RKO (cell line): ENCODE data around the gene ITSN2.

ENCODE experiments used
- DNase-seq: peaks from one replicate; pipeline ENCODE4 v3.0.0-alpha.2; 2016; ENCODE audit warnings: low spot score

Gene ITSN2

DNA sequence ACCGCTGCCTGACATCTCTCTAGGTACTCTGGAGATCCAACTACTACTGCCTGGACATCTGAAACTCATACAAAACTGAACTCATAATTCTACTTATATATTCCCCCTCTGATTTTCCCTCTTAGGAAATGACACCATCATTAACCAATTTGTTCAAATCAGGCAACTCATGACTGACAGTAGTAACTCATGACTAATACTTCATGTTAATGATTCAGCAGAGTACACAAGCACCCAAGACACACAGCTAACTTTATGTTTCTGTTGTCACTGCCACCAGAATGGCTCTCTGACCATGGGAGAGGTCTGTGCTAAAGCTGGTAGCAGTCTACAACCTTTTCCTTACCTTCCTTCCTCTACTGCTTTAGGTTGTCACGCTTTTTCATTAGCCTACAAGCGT, 91.1 kb downstream of the ITSN2 start:
- DNase-seq: peak; percentile 95

DNA sequence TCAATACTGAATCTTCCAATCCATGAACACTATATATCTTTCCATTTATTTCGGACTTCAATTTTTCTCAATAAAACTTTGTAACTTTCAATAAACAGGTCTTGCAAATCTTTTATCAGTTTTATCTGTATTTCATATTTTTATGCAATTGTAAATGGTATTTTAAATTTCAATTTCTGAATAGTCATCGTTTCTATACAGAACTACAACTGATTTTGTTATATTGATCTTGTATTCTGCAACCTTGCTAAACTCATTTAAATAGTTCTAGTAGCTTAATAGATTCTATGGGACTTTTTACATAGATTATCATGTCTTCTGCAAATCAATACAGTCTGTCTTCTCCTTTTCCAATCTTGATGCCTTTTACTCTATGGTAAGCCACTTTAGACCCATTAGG, 95.1 kb downstream of the ITSN2 start:
- no peak for DNase-seq

DNA sequence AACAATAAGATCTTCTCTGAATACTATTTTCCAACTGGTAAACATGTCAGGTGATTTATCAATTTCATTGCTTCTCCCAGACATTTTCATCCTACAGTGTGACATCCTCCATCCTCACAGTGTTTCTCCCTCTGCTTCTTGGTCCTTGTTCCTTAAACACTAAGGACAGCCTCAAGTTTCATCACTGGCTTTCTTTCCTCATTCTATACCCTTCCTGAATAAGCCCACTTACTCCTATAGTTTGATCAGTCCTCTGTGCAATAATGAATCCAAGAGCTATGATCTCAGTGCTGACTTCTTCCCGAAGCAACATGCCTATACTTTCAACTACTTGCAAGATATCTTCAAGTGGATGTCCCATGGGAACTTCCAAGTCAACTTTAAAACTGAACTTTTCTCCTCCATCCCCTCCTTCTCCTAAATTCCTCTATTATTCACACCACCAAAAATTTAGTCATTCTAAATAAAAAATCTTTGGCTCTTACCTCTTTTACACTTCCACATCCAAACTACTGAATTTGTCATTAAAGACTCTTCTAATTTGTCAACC, 97.8 kb downstream of the ITSN2 start:
- DNase-seq: no peak

DNA sequence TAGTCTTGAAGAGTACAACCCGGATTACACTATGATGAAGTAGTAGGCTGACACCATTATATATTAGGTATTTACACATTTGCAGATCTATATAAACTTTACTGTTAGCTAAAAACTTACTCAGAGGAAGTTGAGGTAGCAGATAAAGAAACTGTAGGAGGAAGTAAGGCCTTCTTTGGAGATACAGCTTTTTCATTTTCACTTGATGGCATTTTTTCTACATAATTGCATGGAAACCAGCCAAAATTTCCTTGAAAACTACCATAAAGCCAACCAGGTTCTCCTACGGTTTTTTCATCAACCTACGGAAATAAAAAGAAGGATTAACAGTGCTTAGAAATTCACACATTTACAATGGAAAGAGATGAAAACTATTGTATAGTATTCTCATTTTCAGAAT, 98.9 kb downstream of the ITSN2 start:
- DNase-seq: no peak

DNA sequence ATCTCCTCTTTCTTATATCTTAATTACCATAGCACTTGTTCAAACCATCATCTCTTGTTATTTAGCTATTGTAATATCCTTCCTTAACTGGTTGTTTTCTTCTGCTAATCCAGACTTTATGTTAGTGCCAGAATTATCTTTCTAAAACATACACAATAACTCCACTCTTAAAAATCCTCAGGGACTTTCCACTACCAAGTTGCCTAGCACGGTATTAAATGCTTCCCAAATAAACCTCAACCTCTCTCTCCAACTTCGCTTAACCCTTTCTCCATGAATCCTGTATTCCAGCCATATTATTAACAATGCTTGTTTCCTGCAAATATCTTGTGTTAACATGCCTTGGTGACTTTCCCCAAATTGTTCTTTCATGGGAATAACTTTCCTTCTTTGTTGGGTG, 101.0 kb downstream of the ITSN2 start:
- DNase-seq: no peak

DNA sequence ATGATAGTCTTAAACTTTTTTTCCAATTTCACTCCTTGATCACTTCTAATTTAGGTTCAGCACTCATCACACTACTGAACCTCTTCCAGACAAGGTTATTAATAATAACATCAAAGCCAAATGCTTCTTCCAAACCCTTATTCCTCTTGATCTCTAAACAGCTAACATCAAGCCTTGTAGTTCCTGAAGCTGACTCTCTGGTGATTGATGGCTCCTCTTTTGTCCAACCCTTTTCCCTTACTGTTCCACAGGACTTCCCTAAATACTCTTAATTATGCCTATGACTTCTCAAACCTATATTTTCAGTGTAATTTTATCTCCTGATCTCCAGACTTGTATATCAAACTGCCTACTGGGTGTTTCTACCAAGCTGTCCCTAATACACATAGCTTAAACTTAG, 101.6 kb downstream of the ITSN2 start:
- no peak for DNase-seq

DNA sequence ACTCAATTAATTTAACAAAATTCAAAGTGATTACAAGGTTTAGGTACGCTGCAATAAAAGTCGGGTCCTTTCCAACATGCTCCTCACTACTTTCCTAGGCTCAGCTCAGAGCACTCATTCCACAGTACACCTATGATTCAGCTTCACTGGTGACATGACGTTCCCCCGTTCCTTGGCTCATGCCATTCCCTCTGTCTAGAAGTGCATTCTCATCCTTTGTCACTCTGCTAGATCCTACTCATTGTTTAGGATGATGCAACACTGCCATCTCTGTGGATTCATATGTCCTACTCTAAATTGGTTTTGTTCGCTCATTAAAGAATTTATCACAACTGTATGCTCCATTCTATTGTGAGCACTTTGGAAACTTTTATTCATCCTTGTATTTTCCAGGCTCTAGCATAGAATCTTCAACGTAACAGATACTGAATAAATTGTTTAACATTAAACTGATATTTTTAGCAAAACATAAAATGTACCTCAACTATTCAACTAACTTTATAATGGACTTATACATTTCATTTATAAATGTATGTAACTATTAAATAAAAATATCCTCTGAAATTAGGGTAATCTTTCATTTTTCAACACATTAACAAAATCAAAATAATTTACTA, 106.9 kb downstream of the ITSN2 start:
- DNase-seq: peak; percentile 90

DNA sequence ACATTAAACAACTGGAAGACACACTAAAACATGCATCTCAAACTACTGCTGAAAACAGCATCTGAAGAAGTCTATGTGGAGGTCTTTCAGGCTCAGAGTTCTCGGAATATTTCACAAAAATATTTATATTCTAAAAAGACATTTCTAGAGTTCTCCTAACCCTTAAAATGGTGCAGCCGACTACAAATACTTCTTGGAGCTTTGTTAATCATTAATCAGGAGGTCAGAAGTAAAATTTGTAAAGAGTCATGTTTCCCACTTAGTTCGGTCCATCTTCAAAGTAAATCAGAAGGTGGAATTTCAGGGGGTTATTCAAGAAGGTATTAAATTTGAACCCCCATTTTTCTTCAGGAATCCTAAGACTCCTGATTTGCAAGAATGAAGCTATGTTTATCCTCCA, 112.7 kb downstream of the ITSN2 start:
- no peak for DNase-seq

DNA sequence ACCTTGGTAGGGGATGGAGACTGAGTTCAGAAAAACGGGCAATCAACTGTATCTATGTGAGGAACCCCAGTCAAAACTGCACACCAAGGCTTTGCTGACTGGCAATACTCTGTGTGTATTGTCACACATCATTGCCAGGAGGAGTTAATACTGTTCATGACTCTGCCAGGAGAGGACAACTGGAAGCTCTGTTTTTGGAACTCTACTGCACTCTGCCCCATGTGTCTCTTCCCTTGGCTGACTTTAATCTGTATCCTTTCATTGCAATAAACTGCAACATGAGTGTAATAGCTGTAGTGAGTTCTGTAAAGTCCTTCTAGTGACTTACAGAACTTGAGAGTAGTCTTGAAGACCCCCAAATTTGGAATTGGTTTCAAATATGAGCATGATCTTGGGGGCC, 113.2 kb downstream of the ITSN2 start:
- DNase-seq: no peak

DNA sequence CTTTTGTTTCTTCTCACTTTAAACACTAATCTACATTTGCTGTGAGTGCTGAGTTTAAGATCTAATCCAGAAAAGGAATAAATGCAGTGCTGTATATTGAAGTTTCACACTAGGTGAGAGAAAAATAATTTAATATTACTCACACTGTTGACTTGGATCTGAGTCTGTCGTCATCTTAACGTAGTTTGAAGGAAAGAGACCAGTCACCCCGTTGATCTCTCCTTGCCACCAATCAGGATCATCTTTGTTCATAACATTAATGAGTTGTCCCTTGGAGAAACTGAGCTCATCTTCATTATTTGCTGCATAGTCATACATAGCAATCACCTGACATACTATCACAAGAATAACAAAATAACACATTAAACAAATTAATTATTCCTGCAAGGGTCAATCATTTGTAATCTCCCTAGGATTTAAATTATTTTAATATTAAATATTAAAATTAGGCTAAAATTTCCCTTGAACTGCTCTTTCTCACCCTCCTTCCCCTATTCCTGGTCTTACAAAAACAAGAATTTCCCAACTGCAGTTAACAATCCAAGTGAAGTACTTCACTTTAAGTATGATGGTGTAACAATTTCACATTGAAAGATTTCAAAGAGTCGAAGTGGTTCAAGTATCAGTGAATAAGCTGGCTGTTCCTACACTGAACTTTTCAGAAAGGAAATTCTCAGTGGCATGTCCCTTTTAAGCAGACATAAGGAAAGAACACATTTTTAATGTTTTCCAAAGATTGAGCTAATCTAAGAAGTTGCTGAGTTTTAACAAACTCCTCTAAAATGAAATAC, 114.2 kb downstream of the ITSN2 start:
- DNase-seq: peak; percentile 76

DNA sequence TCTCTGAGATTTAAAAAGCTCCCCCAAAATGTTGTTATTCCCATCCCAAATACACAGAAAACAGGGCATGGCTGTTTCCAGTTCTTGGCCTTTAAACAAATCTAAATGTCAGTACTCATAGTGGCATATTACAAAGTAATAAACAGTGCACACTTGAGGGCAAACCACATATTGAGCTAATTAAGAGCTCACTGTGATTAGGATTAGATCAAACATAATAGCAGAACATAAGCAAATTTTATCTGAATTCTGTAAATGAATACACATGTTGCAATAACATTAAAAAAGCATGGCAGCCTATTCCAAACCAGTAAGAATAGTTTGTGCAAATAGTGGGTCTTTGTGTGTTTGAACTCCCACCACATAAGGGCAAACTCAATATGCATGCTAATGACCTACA, 118.8 kb downstream of the ITSN2 start:
- no peak for DNase-seq

DNA sequence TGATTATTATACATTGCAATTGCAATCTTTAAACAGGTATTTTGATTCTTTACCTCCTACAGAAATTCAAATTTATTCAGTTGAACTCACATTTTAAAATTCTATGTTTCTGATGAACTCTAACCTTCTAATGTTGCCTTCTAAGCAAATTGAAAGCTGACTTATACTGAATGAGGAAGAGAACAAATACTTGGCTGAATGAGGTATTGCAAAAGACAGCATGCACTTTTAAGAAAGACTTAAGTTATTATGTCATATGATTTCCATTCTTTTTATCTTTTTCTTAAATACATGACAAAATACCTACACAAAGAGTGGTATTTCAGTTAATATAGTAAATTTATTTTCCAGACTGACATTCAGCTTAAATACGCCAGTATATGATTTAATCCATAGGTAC, 120.8 kb downstream of the ITSN2 start:
- DNase-seq: no peak

DNA sequence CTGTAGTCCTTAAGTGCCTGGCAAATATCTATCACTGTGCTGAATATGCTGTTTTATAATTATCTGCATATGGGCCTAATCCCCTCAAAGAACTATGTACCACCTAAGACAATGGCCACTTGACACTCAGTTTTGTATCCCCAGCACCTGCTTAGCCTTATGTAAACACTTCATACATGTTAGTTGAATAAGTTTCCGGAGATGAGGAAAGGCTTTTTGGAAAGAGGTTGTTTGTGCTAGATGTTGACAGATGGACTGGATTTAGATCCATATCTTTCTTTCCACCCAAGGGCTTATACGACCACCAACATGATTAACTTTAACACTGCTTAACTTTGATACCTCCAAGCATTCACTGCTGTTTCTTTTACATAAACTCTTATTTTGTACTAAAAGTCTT, 122.2 kb downstream of the ITSN2 start:
- DNase-seq: no peak

DNA sequence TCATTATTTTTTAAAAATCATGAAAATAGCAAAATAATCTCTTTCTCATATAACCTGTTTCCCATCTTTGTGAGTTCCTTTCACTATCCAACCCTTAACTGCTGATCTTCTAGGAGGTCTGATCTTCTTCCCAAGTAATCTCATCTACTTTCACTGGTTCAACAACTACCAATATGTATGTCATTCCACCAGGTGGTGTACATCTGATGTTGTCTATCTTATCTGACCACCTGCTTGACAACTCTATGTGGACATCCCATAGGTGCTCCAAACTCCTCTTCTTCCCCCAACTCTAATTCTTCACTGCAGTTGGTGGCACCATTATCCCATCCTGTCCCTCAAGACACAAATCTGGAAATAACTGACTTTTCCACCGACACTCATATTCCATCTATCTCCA, 123.0 kb downstream of the ITSN2 start:
- no peak for DNase-seq

DNA sequence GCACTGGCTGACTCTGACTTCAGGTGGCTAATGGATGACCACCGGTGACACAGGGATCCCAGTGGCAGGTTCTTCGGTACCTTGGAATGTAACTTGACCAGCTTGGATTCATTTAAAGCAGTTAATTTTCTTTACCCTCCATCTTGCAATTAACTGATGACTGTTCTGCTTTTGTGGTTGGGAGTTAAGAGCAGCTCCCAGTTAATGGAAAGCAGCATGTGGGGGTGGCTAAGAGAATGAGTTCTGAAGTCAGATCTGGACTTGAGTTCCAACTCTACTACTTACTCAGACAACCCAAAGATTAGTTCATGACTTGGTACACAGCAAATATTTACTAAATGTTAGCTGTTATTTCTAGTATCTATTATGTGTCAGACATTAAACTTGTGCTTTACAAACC, 127.0 kb downstream of the ITSN2 start:
- DNase-seq: no peak

DNA sequence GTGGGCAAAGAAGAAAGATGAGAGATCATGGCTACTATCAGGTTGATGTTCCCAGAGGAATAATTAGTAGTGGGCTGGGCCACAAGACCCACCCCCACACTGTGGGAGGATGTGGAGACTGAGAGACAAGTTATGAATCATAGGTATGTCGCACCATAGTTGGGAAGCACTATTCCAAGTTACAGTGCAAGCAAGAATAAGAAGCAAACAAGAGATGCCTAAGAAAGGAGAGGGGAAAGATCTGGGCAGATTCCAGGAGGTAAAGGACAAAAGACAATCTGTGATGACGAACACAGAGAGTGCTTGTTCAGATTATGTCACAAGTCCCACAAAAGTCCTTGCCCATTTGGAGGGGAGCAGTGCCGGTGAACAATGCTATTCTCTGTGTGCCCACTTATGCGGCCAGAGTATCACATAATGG, 128.9 kb downstream of the ITSN2 start:
- DNase-seq: no peak

DNA sequence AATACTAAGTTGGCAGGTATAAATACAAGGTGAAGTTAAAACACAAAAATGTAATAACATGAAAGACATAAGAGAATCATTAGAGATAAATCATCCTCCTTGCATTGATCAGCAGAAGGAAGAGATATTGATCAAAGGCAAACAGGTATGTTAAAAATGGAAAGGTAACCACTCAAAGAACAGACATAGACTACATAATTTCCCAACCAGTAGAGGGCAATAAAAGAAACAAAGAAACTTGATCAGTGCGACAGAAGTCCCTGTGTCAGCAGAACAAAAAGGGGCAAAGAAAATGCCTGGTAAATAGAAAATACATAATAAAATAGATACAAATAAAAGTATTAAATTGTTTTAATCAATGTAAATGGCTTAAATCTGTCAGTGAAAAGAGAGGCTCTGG, 131.9 kb downstream of the ITSN2 start:
- peak; percentile 29 for DNase-seq

DNA sequence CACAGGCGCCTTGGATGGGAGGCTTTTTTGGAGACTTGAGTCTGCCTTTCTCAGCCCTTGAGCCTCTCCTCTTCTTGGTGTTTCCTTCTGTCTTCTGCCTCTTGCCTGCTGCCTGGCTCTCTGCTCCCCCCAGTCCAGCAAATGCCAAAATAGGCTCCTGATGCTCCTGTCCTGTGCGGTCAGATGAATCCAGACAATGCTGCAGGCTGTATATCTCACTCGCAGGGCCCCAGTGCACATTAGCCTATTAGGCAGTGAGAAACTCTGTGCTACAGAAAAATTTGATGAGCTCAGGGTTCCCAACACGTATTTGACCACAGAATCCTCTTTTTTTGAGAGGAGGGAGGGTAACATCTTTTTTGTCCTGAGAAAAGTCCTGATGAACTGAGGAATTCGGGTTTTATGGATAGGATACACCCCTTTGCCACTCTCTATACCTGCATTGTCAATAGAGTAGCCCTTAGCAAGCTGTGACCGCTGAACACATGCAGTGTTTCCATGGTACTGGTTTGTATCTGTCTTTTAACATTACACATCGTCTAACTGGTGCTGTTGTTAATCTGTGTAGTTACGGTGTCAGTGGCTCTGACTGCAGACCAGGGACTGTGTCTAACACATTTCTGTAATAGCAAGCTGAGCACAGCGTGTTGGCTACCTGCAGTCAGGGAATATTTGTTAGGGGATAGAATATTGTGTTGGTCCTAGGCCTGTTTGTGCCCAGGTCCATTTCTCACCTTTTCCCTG, 134.7 kb downstream of the ITSN2 start:
- DNase-seq: no peak

DNA sequence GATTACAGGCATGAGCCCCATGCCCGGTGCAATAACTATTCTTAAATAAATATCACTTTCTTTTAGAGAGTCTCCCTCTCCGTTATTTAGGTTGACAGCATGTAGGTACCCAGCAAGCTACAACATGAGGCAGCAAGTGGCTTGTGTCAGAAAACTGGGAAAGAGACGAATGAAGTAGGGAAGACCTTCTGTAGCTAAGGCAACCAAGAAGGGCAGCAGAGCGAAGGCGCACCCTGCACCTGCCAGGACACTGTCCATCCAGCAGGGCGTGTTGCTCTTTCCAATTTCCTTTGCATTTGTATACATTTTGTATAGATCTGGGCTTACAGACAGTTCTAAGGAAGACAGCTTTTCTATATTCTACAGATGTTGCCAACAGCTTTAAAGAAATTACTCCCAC, 137.4 kb downstream of the ITSN2 start:
- no peak for DNase-seq

DNA sequence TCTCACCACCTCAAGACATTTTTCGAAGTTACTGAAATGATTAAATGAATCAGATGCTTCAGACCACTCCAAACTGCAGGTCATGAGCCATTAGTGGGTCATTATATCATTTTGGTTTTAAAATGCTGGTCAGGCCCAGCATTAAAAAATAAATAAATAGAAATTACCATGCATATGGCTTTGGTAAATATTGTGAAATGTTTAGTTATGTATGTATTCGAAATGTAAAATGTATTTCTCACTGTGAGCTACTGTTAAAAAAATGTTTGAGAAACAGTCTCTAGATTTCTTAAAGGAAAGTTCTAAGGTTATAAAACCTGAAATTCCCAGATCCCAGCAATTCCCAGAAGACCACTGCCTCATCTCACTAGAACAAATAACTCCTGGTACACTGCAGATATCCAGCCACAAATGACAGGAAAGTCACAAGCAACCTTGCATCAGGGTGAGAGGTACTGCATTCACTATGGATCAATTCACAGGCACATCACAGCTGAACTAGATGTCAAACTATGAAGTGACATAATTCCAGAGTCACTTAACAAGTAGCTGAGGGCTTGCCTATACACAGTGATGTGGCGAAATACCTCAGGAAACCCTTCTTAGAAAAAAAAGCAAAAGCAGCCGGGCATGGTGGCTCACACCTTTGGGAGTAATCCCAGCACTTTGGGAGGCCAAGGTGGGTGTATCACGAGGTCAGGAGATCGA, 138.8 kb downstream of the ITSN2 start:
- DNase-seq: no peak

DNA sequence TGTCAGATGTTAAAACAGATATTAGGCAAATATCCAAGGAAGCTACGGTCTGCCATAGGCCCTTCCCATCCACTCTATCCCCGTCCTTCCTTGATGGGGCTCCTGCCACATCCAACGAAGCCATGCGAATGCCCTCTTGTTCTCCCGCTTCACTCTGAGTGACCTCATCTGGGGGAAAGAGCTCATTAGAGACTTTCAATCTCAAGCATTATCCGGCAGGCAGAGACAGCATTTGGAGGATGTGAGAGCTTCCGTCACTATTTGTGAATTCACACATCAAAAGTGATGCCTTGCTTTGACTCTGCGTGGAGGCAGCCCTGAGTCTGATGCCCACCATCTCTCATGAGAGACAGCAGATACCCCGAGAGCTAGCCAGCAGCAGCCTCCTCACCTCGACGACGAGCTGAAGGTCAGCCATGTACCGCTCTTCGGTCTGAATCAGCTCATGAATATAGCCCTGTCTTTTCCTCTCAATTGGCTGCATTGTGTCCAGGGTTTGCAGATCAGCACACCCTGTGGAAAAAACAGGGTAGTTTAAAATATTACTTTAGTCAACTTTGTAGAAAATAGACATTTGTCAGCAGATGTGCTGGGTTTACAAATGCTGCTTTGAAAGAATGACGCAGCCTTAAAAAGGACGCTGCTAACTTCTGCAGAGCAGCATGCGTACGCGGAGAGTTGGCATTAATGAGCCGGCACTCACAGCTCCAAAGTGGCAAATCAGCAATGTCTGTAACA, 139.6 kb downstream of the ITSN2 start:
- DNase-seq: no peak

DNA sequence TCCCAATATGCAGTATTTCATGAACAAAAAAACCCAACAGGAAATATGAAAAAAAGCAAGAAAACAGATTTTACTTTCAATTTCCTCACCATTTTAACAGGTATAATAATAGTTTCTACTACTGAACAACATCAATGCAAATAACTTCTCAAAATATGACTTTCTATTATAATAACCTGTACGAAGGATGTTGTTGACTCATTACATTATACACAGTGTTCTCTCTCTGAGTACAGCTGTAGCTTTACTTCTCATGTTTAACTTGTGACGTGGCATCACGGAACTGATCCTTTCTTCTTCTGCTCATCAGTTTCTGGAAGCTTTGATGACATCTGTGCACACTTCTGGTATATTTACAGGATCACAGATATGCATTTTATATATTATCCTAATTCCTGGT, 145.5 kb downstream of the ITSN2 start:
- DNase-seq: no peak
